ENCODE data around the gene SCG2.

The SCG2 gene, protein sequence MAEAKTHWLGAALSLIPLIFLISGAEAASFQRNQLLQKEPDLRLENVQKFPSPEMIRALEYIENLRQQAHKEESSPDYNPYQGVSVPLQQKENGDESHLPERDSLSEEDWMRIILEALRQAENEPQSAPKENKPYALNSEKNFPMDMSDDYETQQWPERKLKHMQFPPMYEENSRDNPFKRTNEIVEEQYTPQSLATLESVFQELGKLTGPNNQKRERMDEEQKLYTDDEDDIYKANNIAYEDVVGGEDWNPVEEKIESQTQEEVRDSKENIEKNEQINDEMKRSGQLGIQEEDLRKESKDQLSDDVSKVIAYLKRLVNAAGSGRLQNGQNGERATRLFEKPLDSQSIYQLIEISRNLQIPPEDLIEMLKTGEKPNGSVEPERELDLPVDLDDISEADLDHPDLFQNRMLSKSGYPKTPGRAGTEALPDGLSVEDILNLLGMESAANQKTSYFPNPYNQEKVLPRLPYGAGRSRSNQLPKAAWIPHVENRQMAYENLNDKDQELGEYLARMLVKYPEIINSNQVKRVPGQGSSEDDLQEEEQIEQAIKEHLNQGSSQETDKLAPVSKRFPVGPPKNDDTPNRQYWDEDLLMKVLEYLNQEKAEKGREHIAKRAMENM

DNA sequence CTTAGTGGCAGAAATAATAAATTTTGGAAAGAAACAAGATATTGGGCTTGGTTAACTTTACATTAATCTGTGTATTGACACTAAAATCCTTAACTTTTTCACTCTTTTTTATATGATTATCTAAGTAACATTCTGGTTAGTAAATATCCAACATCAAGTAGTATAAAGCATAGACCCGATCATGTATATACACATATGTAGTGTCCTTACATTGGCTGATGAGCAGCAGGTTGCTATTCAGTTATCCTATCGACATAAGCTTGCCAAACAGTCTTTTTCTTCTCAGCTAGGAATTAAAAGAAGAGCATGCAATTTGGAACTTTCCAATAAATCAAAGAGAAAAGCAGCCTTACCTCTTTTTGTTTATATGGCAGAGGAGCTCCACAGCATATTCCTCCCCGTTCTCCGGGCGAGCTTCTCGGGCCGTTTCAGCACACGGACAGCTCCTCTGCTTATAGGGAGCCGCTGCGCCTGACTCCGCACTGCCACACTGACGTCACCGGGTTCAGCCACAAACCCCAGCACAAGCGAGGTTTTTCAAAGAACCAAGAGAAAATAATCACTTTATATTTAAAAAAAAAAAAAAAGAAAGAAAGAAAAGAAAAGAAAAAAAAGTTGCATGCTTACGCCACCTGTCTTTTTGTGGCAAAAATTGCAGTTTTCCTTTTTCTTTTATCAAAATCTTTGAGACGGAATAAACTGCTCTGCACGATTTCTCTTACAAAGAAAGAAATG, at the start of gene SCG2:
TSS of gene SCG2 (minus strand) at position 430 of the 735 bp plus-strand sequence. CDS start 3,079 bp downstream, outside the sequence.
- DNase-seq: no peak

DNA sequence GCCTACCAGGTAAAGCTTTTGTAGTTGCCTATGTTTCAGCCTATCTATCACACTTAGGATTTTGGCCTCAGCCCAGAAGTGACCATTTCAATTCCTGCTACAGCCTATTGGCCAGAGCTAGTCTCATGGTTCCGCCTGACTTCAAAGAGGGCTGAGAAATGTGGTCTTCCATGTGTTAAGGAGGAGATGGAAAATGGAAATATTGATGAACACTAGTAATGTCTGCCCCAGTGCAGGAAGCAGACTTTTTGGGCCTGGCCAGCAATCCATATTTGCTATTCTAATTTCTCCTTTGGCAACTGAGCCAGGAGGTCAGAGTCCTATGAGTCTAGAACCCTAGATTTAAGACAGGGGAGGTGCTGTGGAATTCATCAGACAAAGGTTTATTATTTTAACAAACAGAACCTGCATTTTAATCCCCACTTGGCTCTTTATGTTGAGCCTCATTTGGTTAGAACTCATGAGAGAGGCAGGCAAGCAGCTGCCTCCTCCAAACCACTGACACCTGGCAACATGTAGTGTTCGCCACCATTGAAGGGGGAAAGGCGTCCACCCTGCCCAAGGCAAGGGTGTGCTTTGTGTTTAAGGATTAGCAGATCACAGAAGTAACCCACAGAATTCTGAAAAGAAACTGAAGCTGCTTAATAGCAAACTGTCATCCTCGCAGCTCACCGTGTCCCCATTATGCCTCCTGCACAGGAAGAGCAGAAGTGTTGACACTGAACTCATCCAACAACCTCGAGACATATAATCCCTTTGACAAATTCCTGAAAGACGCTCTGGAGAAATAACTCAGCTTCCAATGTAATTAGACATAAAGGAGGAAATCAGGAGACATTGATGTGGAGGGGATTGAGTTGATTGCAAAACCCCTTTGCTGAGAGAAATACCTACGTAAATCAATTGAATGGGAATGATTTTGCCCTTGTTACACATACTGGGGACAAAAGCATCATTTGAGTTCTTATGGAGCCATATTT, 47.7 kb upstream of the SCG2 start:
- DNase-seq: no peak

DNA sequence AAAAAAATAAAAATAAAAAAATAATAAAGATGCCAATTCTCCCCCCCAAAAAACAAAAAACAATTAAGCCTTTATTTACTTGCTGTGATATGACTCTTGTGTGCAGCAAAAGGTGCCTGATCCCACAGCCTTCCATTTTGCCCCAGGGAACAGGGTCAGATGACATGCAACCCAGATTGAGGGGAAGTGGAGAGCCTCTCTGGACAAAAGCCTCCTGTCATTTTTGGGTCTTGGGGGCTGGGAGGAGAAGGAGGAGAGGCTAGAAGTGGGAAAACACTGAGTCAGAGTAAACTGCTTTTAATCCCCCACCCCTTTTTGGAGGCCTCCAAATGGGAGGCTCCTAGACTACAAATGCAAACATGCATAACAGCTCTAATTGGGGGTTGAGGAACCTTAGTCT, 46.6 kb upstream of the SCG2 start:
- DNase-seq: no peak

DNA sequence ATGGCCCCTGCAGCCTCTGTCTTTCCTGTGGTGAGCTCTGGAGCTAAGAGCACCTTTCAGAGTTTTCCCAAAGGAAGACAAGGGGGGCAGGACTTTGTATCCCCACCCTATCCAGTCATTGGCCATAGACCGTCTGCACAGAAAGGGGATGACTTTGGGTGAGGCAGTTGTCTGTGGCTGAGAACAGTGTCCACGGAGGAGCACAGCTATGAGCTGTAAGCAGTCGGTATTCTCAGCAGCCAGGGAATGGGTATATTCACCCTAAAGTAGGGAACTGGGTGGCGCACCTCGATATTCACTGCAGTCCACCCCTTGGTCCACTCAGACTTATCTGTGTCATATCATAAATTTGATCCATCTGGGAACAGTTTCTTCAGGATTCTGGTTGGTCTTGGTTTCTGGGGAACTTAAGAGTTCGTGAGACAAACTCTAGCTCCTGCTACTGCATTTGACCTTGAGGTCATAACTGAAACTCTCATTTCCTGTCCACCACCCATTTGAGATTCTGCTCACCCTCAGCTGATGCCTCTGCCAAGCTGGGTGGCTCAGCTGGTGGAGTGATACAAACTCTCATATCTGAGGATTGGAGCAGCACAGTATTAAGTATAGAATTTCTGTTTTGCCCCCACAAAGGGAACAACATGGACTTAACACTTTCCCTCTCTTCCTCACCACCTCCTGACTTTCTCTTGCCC, 45.2 kb upstream of the SCG2 start:
- DNase-seq: no peak

DNA sequence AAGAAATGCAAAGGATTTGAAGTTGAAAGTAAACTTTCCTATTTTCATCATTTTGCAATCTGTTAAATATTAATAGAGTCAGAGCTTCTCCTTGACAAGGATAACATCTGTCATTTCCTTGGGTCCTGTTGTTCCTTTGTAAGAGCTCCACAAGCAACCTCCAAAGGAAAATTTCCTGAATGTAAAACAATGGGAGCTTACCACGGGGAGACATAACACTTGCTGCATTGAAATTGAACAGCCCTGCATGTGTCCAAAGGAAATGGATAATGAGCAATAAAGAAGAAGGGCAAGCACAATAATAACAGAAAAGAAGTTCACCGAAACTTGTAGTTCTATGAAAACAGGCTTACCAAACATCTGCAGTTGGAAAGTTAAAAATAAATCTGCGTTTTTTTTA, 42.0 kb upstream of the SCG2 start:
- no peak for DNase-seq

DNA sequence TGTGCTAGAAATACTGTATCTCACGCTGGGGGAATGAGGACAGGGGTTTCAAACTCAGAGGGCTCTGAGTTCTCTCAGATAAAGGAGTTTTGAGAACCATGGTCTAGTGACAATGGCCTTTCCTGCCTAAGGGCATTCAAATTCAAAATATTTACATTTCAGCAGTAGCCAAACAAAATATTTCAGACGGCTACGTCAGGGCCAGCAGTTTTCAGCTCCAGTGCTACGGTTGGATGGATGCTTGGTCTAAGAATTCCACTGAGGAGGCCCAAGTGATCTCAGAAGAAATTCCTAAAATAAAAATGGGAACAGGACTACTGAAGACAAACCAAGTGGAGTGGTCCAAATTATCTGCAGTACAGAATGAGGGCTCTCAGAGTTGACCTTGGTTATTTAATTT, 41.1 kb upstream of the SCG2 start:
- no peak for DNase-seq

DNA sequence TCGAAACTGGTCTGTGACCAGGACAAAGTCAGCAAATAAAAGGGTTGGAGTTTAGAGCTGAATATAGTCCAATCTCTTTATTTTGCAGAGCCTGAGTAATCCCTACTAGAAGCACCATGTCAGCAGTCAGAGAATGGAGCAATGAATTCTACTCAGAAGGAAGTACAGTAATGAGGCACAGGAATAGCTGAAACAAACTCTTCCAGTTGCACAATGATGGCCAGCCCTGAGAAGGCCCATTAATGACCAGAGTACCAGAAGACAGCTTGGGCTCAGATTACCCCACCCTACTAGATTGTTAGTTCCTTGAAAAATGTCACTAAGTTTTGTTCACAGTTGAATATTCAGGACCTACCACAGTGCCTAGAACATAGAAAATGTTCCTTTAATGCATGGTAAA, 40.3 kb upstream of the SCG2 start:
- no peak for DNase-seq

DNA sequence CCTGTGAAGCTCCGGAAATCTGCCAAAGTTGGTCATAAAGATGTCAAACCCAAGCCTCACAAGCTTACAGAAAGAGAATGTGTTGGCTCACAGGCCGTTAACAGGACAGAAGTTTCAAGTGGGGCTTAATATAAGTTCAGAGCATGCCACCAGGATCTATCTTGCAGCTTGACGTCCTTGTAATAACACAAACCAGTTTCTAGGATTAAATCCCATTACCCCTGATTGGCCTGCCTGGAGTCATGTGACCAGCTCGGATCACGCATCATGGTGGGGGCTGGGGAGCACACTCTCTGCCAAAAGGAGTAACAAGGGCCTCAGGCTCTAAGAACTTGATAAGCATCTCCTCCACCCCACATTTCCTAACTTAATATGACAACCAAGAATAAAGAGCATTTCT, 38.9 kb upstream of the SCG2 start:
- no peak for DNase-seq

DNA sequence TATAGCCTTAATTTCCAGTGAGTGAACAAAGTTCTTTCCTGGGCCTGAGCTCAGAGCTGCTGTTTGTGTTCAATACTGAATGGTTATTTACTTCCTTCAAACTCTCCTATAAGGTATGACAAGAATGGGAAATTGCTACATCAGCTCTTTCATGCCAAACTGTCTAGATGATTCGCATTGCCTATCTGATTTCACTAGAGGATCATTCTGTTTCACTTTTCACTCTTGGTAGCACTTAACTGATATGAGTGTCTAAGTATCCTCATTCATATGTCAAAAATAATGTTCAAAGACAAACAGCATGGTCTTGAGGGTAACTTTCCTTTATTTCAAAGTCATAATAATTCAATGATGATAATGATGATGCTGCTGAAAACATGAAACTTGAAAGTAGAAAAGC, 32.9 kb upstream of the SCG2 start:
- DNase-seq: no peak

DNA sequence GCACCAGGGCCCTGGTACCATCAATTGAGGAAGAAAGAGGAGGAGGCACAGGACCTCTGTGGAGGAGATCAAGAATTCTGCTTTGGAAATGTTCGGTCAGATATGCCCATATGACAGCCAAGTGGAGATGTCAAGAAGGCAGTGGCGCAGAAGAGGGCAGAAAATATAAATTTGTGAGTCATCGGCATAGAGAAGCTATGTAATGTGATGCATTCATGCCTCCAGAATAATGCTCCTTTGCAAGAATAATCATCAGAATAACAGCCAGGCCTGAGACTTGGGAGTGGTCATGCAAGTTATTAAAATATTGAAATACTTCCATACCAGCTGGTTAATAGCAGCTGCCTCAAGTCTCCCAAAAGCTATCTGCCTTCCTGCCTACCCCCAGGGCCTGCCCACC, 32.1 kb upstream of the SCG2 start:
- DNase-seq: no peak

DNA sequence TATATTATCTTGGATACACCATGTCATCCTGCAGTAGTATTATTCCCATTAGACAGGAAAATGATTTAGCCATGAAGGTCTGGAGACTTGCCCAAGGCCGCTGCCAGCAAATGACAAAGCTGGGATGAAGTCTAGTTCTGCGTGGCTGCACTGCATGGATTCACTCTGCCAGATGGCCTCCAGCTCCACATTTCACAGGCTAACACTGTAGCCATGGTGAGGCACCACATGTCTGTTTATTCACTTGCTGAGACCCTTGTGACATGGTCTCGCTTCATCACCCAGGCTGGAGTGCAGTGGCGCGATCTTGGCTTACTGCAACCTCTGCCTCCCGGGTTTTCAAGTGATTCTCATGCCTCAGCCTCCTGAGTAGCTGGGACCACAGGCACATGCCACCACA, 31.5 kb upstream of the SCG2 start:
- no peak for DNase-seq

DNA sequence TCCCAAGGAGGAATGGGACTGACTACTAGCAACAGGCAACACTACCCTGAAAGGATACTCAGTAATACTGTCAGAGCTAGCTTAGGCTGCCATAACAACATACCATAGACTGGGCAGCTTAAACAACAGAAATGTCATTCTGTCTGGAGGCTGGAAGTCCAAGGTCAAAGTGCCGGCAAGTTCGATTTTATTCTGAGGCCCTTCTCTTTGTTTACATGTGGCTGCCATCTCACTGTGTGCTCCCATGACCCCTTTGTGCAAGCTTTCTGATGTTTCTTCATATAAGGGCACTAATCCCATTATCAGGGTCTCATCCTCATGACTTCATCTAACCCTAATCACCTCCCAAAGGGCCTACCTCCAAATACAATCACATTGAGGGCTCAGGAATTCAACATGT, 30.7 kb upstream of the SCG2 start:
- DNase-seq: no peak

DNA sequence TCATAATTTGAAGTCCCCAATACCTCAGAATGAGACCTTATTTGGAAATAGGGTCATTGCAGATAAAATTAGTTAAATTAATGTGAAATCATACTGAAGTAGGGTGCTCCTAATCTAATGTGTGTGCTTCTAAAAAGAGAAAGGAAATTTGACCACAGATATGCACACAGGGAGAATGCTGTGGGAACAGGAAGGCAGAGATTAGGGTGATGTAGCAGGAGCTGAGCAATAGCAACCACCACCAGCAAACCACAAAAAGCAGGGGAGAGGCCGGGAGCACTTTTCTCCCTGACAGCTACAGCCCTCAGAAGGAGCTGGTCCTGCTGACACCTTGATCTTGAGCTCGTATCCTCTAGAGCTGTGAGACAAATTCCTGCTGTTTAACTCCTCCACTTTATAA, 24.6 kb upstream of the SCG2 start:
- DNase-seq: no peak

DNA sequence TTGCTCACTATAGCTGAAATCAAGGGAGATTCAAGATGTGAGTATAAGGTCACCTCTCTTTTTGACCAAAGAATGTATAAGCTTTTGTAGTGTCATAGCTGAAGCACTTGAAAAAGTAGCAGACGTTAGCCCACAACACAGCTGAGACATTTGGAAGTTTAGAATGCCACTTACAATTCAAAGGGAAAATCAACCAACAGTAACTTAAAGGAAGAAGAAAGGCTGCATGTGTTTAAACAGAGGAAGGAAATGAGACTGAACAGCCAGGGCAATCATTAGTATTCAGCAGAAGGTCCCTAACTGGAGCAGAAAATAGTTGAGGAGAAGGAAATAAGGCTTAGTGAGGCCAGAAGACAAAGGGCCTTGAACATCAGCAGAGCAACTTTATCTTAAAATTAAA, 23.5 kb upstream of the SCG2 start:
- DNase-seq: no peak

DNA sequence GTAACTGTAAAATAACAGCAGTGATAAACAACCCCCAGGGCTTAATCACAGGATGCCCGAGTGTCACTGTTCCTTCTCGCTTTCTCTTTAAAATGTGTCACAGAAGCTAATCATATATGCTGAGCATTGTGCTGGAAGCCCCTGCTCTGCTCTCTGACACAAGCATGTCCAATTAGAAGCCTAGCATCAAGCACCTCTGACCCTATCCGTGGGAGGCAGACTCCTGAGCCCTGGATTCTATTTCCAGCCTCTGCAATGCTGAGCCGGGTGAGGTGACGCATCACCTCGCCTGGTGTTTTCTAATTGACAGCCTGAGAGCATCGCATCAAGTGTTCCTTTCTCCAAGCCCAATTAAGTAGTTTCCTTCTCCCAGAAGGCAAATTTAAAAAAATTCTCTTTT, 19.7 kb upstream of the SCG2 start:
- DNase-seq: no peak

DNA sequence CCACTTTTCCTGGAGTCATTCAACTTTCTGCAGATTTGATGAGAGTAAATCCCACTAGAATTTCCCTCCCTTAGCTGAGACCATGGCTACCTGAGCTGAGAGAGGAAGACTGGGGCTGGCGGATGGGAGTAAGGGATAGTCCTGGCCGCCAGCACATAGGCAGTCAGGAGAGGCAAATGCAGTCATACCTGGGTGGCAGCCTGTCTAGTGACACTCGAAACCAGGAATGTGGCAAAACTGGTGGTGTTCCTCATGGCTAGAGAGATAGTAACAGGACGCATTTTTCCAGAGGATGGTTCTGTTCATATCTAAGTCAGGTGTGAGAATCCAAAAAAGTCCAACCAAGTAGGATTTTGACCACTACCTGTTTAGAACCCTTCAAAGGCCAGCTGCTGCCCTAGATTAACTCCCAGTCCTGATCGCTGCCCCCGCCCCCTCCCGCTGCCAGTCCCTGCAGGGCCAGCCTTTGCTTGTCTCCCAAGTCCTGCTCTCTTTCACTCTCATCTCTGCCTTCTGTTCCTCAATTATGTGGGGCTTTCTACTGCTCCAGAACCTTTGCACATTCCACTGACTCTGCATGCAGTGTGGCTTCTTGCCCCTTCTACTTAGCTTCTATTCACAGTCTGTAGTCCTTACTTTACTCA, 17.4 kb upstream of the SCG2 start:
- no peak for DNase-seq

DNA sequence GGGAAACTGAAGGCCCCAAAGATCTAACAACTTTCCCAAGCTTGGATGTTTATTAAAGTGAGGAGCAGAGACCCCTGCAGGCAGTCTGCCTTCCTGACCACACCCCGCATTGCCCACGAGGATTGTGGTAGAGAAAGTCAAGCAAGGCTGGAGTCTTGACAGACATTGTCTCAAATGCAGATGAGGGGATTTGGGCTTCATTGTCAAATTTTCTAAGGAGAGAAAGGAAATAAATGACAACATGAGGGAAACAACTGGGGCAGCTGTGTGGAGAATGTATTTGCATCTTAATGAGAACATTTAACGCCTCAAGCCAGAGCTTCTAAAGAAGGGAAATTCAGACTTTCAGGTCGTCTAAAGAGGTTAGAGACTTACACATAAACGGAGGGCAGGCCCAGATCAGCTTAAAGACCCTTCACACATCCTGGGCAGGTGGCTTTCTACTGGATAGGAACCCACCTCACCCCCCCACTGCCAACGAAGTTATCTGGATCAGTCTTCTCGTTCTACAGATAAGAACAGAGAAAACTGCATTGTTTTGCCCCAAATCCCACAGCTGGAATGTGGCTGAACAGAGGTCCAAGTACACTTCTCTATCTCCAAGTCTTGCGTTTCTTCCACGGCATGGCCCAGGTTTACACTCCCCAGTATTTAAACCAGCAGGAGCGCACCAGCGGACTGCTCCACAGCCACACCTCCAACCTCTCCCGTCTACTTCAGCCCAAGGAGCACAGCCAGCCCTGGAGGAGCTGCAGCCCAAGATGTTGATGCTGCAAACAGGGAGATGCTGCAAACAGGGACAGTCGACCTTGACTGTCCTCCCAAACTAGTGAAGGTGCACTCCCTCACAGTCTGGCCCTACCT, 16.2 kb upstream of the SCG2 start:
- no peak for DNase-seq

DNA sequence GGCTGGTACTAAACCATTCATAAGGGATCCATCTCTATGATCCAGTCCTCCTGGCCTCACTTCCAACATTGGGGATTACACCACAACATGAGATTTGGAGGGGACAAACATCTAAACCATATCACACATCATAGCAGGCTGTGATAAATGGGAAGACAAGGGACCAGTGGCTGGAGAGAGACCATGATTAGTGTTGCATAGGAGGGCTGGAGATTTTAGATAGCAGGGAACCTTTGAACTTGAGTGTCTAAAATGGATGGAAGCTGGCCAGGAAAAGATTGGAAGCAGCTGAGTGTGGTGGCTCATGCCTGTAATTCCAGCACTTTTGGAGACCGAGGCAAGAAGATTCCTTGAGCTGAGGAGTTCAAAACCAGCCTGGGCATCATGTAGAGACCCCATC, 12.4 kb upstream of the SCG2 start:
- no peak for DNase-seq

DNA sequence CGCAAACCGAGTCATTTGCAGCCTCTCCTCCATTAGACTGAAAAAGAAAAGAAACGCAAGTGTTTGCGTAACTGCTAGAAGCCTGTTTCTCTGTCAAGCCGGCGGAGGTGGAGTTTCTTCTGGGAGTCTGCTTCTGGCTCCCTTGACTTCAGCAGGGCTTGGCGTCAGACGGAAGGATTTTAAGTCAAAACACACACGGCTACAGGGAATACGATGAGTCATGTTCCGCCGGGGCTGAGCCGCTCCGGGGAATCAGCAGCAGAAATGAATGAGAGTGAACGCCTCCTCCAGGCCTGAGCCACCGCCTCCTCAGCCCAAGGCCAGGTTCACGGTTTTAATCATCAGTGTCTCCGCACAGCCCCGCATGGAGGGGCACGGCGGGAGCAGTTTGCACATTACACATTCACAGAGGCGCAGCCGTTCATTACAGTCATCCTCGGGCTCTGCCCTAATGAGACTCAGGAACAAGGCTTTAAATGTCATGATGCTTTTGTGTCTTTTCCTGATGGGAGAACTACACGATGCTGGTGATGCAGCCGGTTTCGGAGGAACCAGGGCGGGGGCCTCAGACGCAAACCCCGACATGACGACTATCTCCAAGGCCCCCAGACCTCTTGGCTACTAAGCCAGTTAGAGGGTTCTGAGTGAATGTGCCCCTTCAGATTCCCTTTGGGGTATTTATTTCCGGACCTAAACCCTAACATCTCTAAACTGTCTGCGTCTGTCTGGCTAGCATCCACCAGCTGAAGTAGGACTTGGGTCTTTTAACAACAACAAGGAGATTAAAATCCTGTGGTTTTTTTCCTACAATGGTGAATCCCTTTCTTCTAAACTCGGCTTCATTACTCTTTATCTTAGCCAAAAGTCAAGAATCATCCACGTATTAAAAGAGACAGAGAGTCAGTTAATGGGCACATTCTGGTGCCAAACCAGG, 11.1 kb upstream of the SCG2 start:
- no peak for DNase-seq

DNA sequence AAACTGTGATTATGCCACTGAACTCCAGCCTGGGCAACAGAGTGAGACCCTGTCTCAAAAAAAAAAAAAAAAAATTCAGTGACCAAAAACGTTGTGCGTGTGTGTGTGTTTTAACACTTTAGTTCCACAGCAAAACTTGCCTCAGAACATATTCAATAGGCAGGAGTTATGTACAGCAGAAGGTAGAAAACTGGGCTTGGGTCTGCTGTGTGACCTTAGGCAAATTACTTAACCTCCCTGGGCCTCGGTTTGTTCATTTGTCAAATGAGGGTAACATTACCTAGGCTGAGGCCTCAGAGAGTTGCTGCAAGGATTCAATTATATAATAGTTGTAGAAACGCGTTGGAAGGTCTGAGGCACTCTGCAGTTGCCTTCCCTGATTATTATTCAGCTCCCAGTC, 10.3 kb upstream of the SCG2 start:
- no peak for DNase-seq
